MM.1S (cell line): Measurements from ENCODE around the gene CHCHD3.

Experiments used
- DNase-seq: peaks from one replicate; pipeline ENCODE4 v3.0.0-alpha.2; 2015
- H2AFZ ChIP-seq: fragments of 300-600 bp; sonication (generic); 2 replicates; pipeline ENCODE4 v1.6.0; 2016; ENCODE audit warnings: antibody characterized with exemption, low read length
- H3F3A ChIP-seq: fragments of 300-600 bp; sonication (generic); 2 replicates; pipeline ENCODE4 v1.6.1; 2016; ENCODE audit warnings: mild to moderate bottlenecking, antibody characterized with exemption, low read length, moderate library complexity, mixed read lengths; ENCODE audit not compliant: insufficient read depth
- H3K27ac ChIP-seq: fragments of 300-600 bp; sonication (generic); 2 replicates; pipeline ENCODE4 v1.5.1; 2016; ENCODE audit warnings: mild to moderate bottlenecking, low read length
- H3K27me3 ChIP-seq: fragments of 300-600 bp; sonication (generic); replicated peaks from 2 replicates; pipeline ENCODE4 v1.6.0; 2016; ENCODE audit warnings: low read length; ENCODE audit not compliant: insufficient read depth
- H3K36me3 ChIP-seq: fragments of 300-600 bp; sonication (generic); replicated peaks from 2 replicates; pipeline ENCODE4 v1.6.1; 2016; ENCODE audit warnings: mild to moderate bottlenecking, low read length, mixed read lengths; ENCODE audit not compliant: insufficient read depth
- H3K4me1 ChIP-seq: fragments of 300-600 bp; sonication (generic); 2 replicates; pipeline ENCODE4 v1.6.1; 2016; ENCODE audit warnings: low read length, mixed read lengths
- H3K4me2 ChIP-seq: fragments of 300-600 bp; sonication (generic); 2 replicates; pipeline ENCODE4 v1.6.0; 2016; ENCODE audit warnings: low read depth, low read length
- H3K4me3 ChIP-seq: fragments of 300-600 bp; sonication (generic); 2 replicates; pipeline ENCODE4 v1.5.1; 2016; ENCODE audit warnings: low read length, mixed read lengths
- H3K79me2 ChIP-seq: fragments of 300-600 bp; sonication (generic); 2 replicates; pipeline ENCODE4 v1.6.1; 2016; ENCODE audit warnings: mixed run types, low read length, mixed read lengths
- H3K9ac ChIP-seq: fragments of 300-600 bp; sonication (generic); 2 replicates; pipeline ENCODE4 v1.6.1; 2016; ENCODE audit warnings: low read length, mixed read lengths
- H3K9me2 ChIP-seq: fragments of 300-600 bp; sonication (generic); replicated peaks from 2 replicates; pipeline ENCODE4 v1.6.1; 2016; ENCODE audit warnings: mild to moderate bottlenecking, low read length, mixed read lengths; ENCODE audit not compliant: insufficient read depth
- H3K9me3 ChIP-seq: fragments of 300-600 bp; sonication (generic); replicated peaks from 2 replicates; pipeline ENCODE4 v1.6.1; 2016; ENCODE audit warnings: mild to moderate bottlenecking, low read length, mixed read lengths; ENCODE audit not compliant: insufficient read depth
- H4K20me1 ChIP-seq: fragments of 300-600 bp; sonication (generic); 2 replicates; pipeline ENCODE4 v1.6.1; 2016; ENCODE audit warnings: mild to moderate bottlenecking, low read length, moderate library complexity, mixed read lengths; ENCODE audit not compliant: insufficient read depth
- CTCF ChIP-seq: fragments of 300-600 bp; sonication (generic); IDR thresholded peaks from 2 replicates; pipeline ENCODE4 v1.5.1; 2016; ENCODE audit warnings: antibody characterized with exemption, low read length, mixed read lengths
- EZH2 ChIP-seq: fragments of 300-600 bp; sonication (generic); optimal IDR thresholded peaks from 2 replicates; pipeline ENCODE3; 2017; ENCODE audit warnings: low read depth, mild to moderate bottlenecking, antibody characterized with exemption, low read length, mixed read lengths
- EZH2phosphoT487 ChIP-seq: fragments of 300-600 bp; sonication (generic); IDR thresholded peaks from 2 replicates; pipeline ENCODE4 v1.6.1; 2018; ENCODE audit warnings: antibody characterized with exemption, low read length

The CHCHD3 gene

GRCh38 chr7:132988117-132988516 is 93.8 kb downstream of the CHCHD3 start:
- no peaks in the 10 kb centered on the region for H3K9me2 ChIP-seq
- no peaks in the 10 kb centered on the region for H3K36me3 ChIP-seq
- TF ChIP-seq EZH2 = no peak
- no peak for TF ChIP-seq EZH2phosphoT487
- no peak for TF ChIP-seq CTCF
- no peaks in the 10 kb centered on the region for H3K4me1 ChIP-seq
- H3K27ac ChIP-seq = no peak overlapping the region
- peaks cover 63% of the 10 kb centered on the region for H3K79me2 ChIP-seq
- H2AFZ ChIP-seq = no peak overlapping the region
- H3F3A ChIP-seq = no peaks in the 10 kb centered on the region
- no peak overlapping the region for H3K4me3 ChIP-seq
- no peak overlapping the region for H3K9ac ChIP-seq
- no peaks in the 10 kb centered on the region for H3K9me3 ChIP-seq
- H4K20me1 ChIP-seq = no peaks in the 10 kb centered on the region; the same call in 1 of the 2 replicates
- H3K4me2 ChIP-seq = no peak overlapping the region
- DNase-seq = no peak
- H3K27me3 ChIP-seq = no peaks in the 10 kb centered on the region

GRCh38 chr7:132980402-132980801 is 101.5 kb downstream of the CHCHD3 start:
- H3F3A ChIP-seq = no peaks in the 10 kb centered on the region
- H3K27ac ChIP-seq = no peak overlapping the region
- DNase-seq = no peak
- H3K36me3 ChIP-seq = no peaks in the 10 kb centered on the region
- H3K9ac ChIP-seq = no peak overlapping the region
- no peak overlapping the region for H2AFZ ChIP-seq
- no peak overlapping the region for H3K4me3 ChIP-seq
- H4K20me1 ChIP-seq = no peaks in the 10 kb centered on the region; the same call in 1 of the 2 replicates
- H3K4me2 ChIP-seq = no peak overlapping the region
- TF ChIP-seq EZH2phosphoT487 (no peak), EZH2 (no peak), CTCF (no peak)
- H3K27me3 ChIP-seq = no peaks in the 10 kb centered on the region
- no peaks in the 10 kb centered on the region; the same call in 1 of the 2 replicates for H3K9me2 ChIP-seq
- no peaks in the 10 kb centered on the region for H3K4me1 ChIP-seq
- peaks cover 60% of the 10 kb centered on the region for H3K79me2 ChIP-seq
- no peaks in the 10 kb centered on the region for H3K9me3 ChIP-seq

- no peaks in the 10 kb centered on the region for H3K4me1 ChIP-seq
- H3K9ac ChIP-seq = no peak overlapping the region
- H3K79me2 ChIP-seq = peaks cover 62% of the 10 kb centered on the region
- no peak for TF ChIP-seq EZH2phosphoT487
- TF ChIP-seq CTCF = no peak
- TF ChIP-seq EZH2 = no peak
- no peak overlapping the region for H2AFZ ChIP-seq
- H3K4me2 ChIP-seq = no peak overlapping the region
- no peak overlapping the region for H3K27ac ChIP-seq
- H3K9me2 ChIP-seq = no peaks in the 10 kb centered on the region; the same call in 1 of the 2 replicates
- H3K9me3 ChIP-seq = no peaks in the 10 kb centered on the region
- DNase-seq = no peak
- H4K20me1 ChIP-seq = no peaks in the 10 kb centered on the region; the same call in 1 of the 2 replicates
- no peaks in the 10 kb centered on the region for H3F3A ChIP-seq
- 0 out of 2 replicates have a peak, but pooled peaks cover 4% of the 10 kb centered on the region for H3K36me3 ChIP-seq
- no peaks in the 10 kb centered on the region for H3K27me3 ChIP-seq
- no peak overlapping the region for H3K4me3 ChIP-seq
Observed at GRCh38 chr7:132979524-132979923, 102.4 kb downstream of the CHCHD3 start.
